ENCODE measurements around the gene WDR33. TPM values are rescaled to one million over a fixed set of nuclear protein-coding genes. Genes with fewer than 3 reads are reported as not detected.

WDR33 gene
- total and polyA plus RNA-seq, 2 of the 13 experiments (the other 11 are each of a cell fraction or from before 2014, with no cell fraction given): 54.9 to 78.2 TPM

GRCh38 chr2:127811397-127812321, 688 bp upstream of the WDR33 start (continued):
- TF ChIP-seq, protein P1, sequence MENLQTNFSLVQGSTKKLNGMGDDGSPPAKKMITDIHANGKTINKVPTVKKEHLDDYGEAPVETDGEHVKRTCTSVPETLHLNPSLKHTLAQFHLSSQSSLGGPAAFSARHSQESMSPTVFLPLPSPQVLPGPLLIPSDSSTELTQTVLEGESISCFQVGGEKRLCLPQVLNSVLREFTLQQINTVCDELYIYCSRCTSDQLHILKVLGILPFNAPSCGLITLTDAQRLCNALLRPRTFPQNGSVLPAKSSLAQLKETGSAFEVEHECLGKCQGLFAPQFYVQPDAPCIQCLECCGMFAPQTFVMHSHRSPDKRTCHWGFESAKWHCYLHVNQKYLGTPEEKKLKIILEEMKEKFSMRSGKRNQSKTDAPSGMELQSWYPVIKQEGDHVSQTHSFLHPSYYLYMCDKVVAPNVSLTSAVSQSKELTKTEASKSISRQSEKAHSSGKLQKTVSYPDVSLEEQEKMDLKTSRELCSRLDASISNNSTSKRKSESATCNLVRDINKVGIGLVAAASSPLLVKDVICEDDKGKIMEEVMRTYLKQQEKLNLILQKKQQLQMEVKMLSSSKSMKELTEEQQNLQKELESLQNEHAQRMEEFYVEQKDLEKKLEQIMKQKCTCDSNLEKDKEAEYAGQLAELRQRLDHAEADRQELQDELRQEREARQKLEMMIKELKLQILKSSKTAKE (CRISPR knock-in tag; IDR thresholded peaks at IDR 0.05; ENCODE audit: borderline replicate concordance): no peak
- TF ChIP-seq ZFP62 (CRISPR knock-in tag; IDR thresholded peaks at IDR 0.05) (no peak), PLRG1 (conservative IDR thresholded peaks at IDR 0.05) (no peak), HNF1B (CRISPR knock-in tag; IDR thresholded peaks at IDR 0.05) (peak; percentile 61; the same call in 1 of the 2 replicates), MYC (CRISPR knock-in tag; IDR thresholded peaks at IDR 0.05; ENCODE audit: borderline replicate concordance) (no peak), SNRNP70 (IDR thresholded peaks at IDR 0.05; ENCODE audit: low read depth, low read length) (no peak), ZNF547 (CRISPR knock-in tag; IDR thresholded peaks at IDR 0.05) (no peak; the same call in 1 of the 2 replicates), HDAC2 (CRISPR knock-in tag; IDR thresholded peaks at IDR 0.05) (no peak), ZNF776 (CRISPR knock-in tag; IDR thresholded peaks at IDR 0.05) (no peak), TGIF2 (CRISPR knock-in tag; IDR thresholded peaks at IDR 0.05) (0 out of 2 replicates have a peak, but pooled peaks have one; percentile 1), ZNF644 (CRISPR knock-in tag; IDR thresholded peaks at IDR 0.05; ENCODE audit: low read depth) (no peak)
- TF ChIP-seq, protein P2, sequence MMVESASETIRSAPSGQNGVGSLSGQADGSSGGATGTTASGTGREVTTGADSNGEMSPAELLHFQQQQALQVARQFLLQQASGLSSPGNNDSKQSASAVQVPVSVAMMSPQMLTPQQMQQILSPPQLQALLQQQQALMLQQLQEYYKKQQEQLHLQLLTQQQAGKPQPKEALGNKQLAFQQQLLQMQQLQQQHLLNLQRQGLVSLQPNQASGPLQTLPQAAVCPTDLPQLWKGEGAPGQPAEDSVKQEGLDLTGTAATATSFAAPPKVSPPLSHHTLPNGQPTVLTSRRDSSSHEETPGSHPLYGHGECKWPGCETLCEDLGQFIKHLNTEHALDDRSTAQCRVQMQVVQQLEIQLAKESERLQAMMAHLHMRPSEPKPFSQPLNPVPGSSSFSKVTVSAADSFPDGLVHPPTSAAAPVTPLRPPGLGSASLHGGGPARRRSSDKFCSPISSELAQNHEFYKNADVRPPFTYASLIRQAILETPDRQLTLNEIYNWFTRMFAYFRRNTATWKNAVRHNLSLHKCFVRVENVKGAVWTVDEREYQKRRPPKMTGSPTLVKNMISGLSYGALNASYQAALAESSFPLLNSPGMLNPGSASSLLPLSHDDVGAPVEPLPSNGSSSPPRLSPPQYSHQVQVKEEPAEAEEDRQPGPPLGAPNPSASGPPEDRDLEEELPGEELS (CRISPR knock-in tag; IDR thresholded peaks at IDR 0.05): no peak
- TF ChIP-seq, protein P3, sequence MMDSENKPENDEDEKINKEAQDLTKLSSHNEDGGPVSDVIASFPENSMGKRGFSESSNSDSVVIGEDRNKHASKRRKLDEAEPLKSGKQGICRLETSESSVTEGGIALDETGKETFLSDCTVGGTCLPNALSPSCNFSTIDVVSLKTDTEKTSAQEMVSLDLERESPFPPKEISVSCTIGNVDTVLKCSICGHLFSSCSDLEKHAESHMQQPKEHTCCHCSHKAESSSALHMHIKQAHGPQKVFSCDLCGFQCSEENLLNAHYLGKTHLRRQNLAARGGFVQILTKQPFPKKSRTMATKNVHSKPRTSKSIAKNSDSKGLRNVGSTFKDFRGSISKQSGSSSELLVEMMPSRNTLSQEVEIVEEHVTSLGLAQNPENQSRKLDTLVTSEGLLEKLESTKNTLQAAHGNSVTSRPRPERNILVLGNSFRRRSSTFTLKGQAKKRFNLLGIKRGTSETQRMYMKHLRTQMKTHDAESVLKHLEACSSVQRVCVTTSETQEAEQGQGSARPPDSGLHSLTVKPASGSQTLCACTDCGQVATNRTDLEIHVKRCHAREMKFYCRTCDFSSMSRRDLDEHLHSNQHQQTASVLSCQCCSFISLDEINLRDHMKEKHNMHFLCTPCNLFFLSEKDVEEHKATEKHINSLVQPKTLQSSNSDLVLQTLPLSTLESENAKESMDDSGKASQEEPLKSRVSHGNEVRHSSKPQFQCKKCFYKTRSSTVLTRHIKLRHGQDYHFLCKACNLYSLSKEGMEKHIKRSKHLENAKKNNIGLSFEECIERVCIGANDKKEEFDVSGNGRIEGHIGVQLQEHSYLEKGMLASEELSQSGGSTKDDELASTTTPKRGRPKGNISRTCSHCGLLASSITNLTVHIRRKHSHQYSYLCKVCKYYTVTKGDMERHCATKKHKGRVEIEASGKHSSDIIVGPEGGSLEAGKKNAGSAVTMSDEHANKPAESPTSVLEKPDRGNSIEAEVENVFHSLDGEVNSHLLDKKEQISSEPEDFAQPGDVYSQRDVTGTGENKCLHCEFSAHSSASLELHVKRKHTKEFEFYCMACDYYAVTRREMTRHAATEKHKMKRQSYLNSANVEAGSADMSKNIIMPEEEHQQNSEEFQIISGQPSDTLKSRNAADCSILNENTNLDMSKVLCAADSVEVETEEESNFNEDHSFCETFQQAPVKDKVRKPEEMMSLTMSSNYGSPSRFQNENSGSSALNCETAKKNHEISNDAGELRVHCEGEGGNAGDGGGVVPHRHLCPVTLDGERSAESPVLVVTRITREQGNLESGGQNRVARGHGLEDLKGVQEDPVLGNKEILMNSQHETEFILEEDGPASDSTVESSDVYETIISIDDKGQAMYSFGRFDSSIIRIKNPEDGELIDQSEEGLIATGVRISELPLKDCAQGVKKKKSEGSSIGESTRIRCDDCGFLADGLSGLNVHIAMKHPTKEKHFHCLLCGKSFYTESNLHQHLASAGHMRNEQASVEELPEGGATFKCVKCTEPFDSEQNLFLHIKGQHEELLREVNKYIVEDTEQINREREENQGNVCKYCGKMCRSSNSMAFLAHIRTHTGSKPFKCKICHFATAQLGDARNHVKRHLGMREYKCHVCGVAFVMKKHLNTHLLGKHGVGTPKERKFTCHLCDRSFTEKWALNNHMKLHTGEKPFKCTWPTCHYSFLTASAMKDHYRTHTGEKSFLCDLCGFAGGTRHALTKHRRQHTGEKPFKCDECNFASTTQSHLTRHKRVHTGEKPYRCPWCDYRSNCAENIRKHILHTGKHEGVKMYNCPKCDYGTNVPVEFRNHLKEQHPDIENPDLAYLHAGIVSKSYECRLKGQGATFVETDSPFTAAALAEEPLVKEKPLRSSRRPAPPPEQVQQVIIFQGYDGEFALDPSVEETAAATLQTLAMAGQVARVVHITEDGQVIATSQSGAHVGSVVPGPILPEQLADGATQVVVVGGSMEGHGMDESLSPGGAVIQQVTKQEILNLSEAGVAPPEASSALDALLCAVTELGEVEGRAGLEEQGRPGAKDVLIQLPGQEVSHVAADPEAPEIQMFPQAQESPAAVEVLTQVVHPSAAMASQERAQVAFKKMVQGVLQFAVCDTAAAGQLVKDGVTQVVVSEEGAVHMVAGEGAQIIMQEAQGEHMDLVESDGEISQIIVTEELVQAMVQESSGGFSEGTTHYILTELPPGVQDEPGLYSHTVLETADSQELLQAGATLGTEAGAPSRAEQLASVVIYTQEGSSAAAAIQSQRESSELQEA (CRISPR knock-in tag; IDR thresholded peaks at IDR 0.05; ENCODE audit: not compliant biosample characterization): no peak
